Thymus (tissue), 11 donors: ENCODE results near the gene PSMD13. TPM values are rescaled to one million over a fixed set of nuclear protein-coding genes. Genes with fewer than 3 reads are reported as not detected.

Experiments
- DNase-seq, 9 donors: peaks; one replicate each; pipeline ENCODE4 v3.0.0-alpha.2; 2013; ENCODE audit warnings: low spot score in 9 of 9, low read depth in 6 of 9, missing footprints in 1 of 9
- H3K27ac ChIP-seq, 2 donors: one replicate each; pipeline ENCODE4 v1.5.1; 2013; ENCODE audit warnings: control low read depth in 1 of 2, low read depth in 1 of 2, low read length in 1 of 2, mild to moderate bottlenecking in 1 of 2, moderate library complexity in 1 of 2
- H3K27me3 ChIP-seq, 2 donors: one replicate each; pipeline ENCODE4 v1.5.1; 2013; ENCODE audit warnings: low read length in 1 of 2; ENCODE audit not compliant: control insufficient read depth in 2 of 2, insufficient read depth in 1 of 2
- H3K36me3 ChIP-seq, 2 donors: one replicate each; pipeline ENCODE4 v1.5.1; 2013; ENCODE audit warnings: low read length in 1 of 2, mild to moderate bottlenecking in 1 of 2, moderate library complexity in 1 of 2; ENCODE audit not compliant: control insufficient read depth in 2 of 2, insufficient read depth in 2 of 2
- H3K4me1 ChIP-seq, 2 donors: one replicate each; pipeline ENCODE4 v1.5.1; 2013; ENCODE audit warnings: low read length in 2 of 2; ENCODE audit not compliant: control insufficient read depth in 2 of 2, insufficient read depth in 2 of 2
- H3K4me3 ChIP-seq, 2 donors: one replicate each; pipeline ENCODE4 v1.5.1; 2013; ENCODE audit warnings: low read length in 2 of 2, control low read depth in 1 of 2, mild to moderate bottlenecking in 1 of 2
- H3K9me3 ChIP-seq, 2 donors: one replicate each; pipeline ENCODE4 v1.5.1; 2013; ENCODE audit warnings: low read length in 1 of 2, mild to moderate bottlenecking in 1 of 2; ENCODE audit not compliant: control insufficient read depth in 2 of 2, insufficient read depth in 1 of 2
- WGBS: extraction: QIAGEN DNeasy Blood & Tissue Kit; methylation state at CpG from one replicate; pipeline ENCODE4 v1.1.7; 2013; 5-methylcytosine and 5-hydroxymethylcytosine counted together
- polyA plus RNA-seq: library from polyadenylated mRNA; stranded (reverse); fragments of 200-250 nt; gene quantifications from one replicate; pipeline ENCODE4 v1.2.3, GENCODE V29; 2013
- total RNA-seq: library from RNA; stranded (reverse); fragments of 120-200 nt; gene quantifications from one replicate; pipeline ENCODE4 v1.2.4, GENCODE V29; 2013
- donor health status: healthy.

The PSMD13 gene
- total and polyA plus RNA-seq, 2 donors, result 134 to 192 TPM

GRCh38 chr11:221539-221938, 15.2 kb upstream of the PSMD13 start:
- 92% methylated on average over 7 of the region's 7 CpGs for WGBS
- H3K36me3 ChIP-seq, result peaks cover 0 to 15% of the 10 kb centered on the region in 2 donors

GRCh38 chr11:221998-222789, 14.6 kb upstream of the PSMD13 start:
- Histone ChIP-seq H3K27me3 (no peaks in the 10 kb centered on the region), H3K9me3 (no peaks in the 10 kb centered on the region), H3K27ac (no peak overlapping the region), H3K36me3 (peaks cover 0 to 15% of the 10 kb centered on the region in 2 donors), H3K4me3 (no peak overlapping the region), H3K4me1 (no peaks in the 10 kb centered on the region)
- 97% methylated on average over 14 of the region's 14 CpGs for WGBS
- DNase-seq, result no peak

More at GRCh38 chr11:221539-221938, 15.2 kb upstream of the PSMD13 start:
- H3K4me1 ChIP-seq, result no peaks in the 10 kb centered on the region
- no peak overlapping the region for H3K27ac ChIP-seq
- H3K4me3 ChIP-seq, result no peak overlapping the region
- no peak for DNase-seq
- no peaks in the 10 kb centered on the region for H3K27me3 ChIP-seq
- H3K9me3 ChIP-seq, result no peaks in the 10 kb centered on the region

GRCh38 chr11:223026-223789, 13.6 kb upstream of the PSMD13 start:
- Histone ChIP-seq H3K4me1 (no peaks in the 10 kb centered on the region), H3K4me3 (no peak overlapping the region), H3K36me3 (peaks cover 0 to 15% of the 10 kb centered on the region in 2 donors), H3K27ac (no peak overlapping the region), H3K27me3 (no peaks in the 10 kb centered on the region), H3K9me3 (no peaks in the 10 kb centered on the region)
- DNase-seq, result no peak
- 95% methylated on average over 16 of the region's 16 CpGs for WGBS

- H3K27me3 ChIP-seq, result no peaks in the 10 kb centered on the region
- WGBS, result 92% methylated on average over 9 of the region's 9 CpGs
- no peak for DNase-seq
These were observed 12.9 kb upstream of the PSMD13 start for GRCh38 chr11:223884-224283.

GRCh38 chr11:224424-224823, 12.4 kb upstream of the PSMD13 start:
- Histone ChIP-seq H3K36me3 (peaks cover 0 to 10% of the 10 kb centered on the region in 2 donors), H3K4me1 (no peaks in the 10 kb centered on the region), H3K9me3 (no peaks in the 10 kb centered on the region), H3K4me3 (no peak overlapping the region), H3K27me3 (no peaks in the 10 kb centered on the region), H3K27ac (no peak overlapping the region)
- DNase-seq, result no peak
- whole genome bisulfite sequencing, result 79% methylated on average over 7 of the region's 7 CpGs

More at GRCh38 chr11:223884-224283, 12.9 kb upstream of the PSMD13 start:
- no peak overlapping the region for H3K27ac ChIP-seq
- H3K4me1 ChIP-seq, result no peaks in the 10 kb centered on the region
- peaks cover 0 to 10% of the 10 kb centered on the region in 2 donors for H3K36me3 ChIP-seq
- H3K4me3 ChIP-seq, result no peak overlapping the region
- H3K9me3 ChIP-seq, result no peaks in the 10 kb centered on the region

- H3K36me3 ChIP-seq, result peaks cover 3 to 10% of the 10 kb centered on the region in 2 donors
- no peaks in the 10 kb centered on the region for H3K4me1 ChIP-seq
- no peaks in the 10 kb centered on the region for H3K9me3 ChIP-seq
- 98% methylated on average over 10 of the region's 10 CpGs for WGBS
- DNase-seq, result no peak
- no peaks in the 10 kb centered on the region for H3K27me3 ChIP-seq
- no peak overlapping the region for H3K27ac ChIP-seq
- H3K4me3 ChIP-seq, result no peak overlapping the region
These were observed 10.9 kb upstream of the PSMD13 start for GRCh38 chr11:225734-226453.

- DNase-seq, result no peak
- 94% methylated on average over 6 of the region's 6 CpGs for WGBS
- no peaks in the 10 kb centered on the region for H3K4me1 ChIP-seq
- H3K36me3 ChIP-seq, result peaks cover 3 to 5% of the 10 kb centered on the region in 2 donors
- H3K27ac ChIP-seq, result no peak overlapping the region
- H3K4me3 ChIP-seq, result no peak overlapping the region
- H3K27me3 ChIP-seq, result no peaks in the 10 kb centered on the region
- H3K9me3 ChIP-seq, result no peaks in the 10 kb centered on the region
These were observed 8.9 kb upstream of the PSMD13 start for GRCh38 chr11:227824-228379.

GRCh38 chr11:230431-230830, 6.3 kb upstream of the PSMD13 start:
- Histone ChIP-seq H3K4me1 (peaks cover 3 to 4% of the 10 kb centered on the region in 2 donors), H3K9me3 (no peaks in the 10 kb centered on the region), H3K27me3 (no peaks in the 10 kb centered on the region), H3K27ac (no peak overlapping the region), H3K36me3 (peaks cover 0 to 3% of the 10 kb centered on the region in 2 donors), H3K4me3 (no peak overlapping the region)
- 98% methylated on average over 10 of the region's 10 CpGs for WGBS
- no peak for DNase-seq
